CD4-positive, alpha-beta T cell treated with Interferon alpha-2 for 1 hour (primary cell): ENCODE measurements around the gene SHANK1.

Experiments used
- DNase-seq, 2 donors: peaks; one replicate each; pipeline ENCODE4 v3.0.0-alpha.2; 2020 to 2022

The SHANK1 gene

DNA sequence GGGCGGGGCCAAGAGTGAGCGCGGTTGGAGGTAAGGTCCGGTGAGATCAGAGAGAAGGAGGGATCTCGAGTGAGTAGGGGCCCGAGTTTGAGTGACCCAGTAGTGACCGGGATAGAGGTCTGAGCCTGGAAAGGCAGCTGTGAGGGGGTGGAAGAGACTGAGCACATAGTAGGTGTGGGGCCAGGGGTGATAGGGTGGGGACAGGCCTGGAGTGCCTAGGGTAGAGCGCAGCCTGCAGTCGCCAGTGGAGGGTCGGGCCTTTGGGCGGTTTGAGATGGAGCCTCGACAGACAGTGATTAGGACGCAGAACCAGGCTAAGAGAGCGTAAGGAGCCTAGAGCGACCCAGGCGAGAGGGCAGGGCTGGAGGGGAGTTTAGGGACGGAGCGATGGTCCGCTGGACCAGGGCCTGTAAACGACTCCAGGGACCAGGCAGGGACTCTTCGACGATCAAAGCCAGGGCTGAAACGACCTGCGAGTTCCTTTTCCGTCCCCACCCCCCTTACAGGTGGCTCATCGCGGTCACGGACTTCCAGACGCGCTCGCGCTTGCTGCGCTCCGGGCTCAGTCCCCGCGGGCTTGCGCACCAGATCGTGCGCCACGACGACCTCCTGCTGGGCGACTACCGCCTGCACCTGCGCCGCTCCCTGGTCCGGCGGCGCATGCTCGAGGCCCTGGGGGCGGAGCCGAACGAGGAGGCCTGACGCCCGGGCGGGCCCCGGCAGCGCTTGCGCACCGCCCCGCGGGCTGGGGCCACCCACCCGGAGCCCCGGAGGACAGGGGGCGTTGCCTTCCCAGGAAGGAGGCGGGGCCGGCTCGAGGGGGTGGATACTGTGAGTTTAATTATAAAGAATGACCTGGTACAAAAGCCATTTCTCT, 60.9 kb downstream of the SHANK1 start:
- DNase-seq, result peak; percentile 63 to 80

DNA sequence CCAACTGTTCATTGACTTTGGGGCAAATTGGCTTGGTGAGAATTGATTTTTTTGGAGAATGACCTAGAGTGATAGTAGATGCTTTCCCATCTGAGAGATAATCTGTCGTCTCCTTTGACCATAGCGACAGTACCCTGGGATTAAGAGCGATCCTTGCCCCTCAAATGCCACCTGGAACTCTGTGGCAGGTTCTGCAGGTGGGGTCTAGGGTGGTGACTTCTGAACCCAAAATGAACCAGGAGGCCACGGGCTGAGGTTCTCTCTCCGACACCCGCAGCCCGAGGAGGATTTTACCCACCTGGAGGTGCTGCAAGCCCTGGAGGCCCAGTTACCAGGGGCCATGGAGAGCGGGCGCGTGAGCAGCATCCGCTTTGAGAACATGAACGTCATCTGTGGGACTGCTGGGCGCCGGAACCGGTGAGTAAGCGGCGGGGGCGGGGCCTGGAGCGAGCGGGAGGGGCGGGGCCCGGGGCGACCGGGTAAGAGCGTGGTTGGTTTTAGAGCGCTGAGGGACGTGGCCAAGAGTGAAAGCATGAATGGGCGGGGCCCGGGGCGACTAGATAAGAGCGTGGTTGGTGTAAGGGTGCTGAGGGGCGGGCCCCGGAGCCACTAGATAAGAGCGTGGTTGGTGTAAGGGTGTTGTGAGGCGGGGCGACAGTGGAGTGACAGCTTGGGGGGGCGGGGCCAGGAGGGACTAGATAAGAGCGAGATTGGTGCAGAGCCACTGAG, 61.7 kb downstream of the SHANK1 start:
- DNase-seq, result peak; percentile 81 to 92

DNA sequence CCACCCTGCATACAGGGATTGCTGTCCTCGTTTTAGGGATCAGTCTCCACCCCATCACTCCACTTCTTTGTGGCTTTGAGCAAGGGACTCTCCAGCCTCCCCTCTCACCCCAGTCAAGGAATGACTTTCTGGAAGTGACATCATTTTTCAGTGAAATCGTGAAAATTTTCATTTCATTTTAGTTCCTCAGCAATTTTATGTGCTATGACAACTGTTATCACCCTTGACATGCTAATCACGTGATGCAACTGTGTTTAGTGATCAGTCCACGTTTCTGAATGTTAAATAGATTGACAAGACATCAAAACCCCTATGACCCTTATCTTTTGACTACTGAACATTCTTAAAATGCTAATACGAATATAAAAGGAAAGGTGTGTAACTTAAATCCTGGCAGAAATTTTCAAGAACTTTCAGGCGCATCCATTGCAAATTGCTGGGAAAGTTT, 62.4 kb downstream of the SHANK1 start:
- no peak for DNase-seq

DNA sequence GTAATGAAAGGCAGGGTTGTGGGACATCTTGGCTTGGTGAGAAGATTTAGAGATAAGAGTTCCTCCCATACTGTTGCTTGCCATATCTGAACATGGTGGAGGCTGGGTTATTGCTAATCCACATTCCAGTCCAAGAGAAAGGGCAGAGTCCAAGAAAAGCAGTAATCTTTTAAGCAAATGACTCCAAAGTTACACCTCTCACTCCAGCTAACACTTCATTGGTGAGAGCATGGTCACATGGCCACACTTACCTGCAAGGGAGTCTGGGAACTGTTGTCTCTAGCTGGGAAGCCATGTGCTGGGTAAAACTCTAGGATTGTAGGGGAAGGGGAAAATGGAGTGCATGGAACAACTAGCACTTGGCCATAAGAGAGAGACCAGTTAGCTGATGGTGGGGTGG, 64.7 kb downstream of the SHANK1 start:
- no peak for DNase-seq

DNA sequence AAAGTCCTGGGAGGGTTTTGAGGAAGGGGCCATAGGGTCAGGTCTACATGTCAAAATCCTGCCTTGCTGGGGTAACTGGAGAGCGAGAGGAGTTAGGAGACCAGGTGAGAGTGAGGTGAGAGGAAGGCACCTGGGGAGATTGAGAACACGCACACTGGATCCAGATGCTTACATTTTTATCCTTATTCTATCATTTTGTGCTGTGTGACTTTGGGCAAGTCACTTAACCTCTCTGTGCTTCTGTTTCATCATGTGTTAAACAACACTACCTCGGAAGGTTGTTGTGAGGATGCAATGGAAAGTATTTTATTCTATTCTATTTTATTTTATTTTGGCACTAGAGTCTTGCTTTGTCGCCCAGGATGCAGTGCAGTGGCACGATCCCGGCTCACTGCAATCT, 66.9 kb downstream of the SHANK1 start:
- DNase-seq, result no peak

DNA sequence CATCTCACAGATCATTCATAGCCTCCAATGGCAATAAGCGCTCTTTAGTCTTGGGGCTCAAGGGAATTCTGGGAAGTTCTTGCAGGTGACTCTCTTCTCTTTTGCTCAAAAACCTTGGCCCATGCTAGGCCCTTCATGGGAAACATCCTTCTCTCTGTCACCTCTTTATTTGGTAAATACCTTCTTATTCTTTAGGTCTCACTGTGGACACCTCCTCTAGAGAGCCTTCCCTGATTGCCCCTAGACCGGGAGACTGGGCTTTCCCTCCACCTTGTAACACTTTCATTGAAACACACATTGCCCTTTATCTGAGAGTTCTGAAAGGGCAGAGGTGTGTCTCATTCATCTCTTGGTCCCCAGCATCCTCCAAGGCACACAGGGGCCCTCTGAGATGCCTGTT, 68.4 kb downstream of the SHANK1 start:
- DNase-seq, result no peak

DNA sequence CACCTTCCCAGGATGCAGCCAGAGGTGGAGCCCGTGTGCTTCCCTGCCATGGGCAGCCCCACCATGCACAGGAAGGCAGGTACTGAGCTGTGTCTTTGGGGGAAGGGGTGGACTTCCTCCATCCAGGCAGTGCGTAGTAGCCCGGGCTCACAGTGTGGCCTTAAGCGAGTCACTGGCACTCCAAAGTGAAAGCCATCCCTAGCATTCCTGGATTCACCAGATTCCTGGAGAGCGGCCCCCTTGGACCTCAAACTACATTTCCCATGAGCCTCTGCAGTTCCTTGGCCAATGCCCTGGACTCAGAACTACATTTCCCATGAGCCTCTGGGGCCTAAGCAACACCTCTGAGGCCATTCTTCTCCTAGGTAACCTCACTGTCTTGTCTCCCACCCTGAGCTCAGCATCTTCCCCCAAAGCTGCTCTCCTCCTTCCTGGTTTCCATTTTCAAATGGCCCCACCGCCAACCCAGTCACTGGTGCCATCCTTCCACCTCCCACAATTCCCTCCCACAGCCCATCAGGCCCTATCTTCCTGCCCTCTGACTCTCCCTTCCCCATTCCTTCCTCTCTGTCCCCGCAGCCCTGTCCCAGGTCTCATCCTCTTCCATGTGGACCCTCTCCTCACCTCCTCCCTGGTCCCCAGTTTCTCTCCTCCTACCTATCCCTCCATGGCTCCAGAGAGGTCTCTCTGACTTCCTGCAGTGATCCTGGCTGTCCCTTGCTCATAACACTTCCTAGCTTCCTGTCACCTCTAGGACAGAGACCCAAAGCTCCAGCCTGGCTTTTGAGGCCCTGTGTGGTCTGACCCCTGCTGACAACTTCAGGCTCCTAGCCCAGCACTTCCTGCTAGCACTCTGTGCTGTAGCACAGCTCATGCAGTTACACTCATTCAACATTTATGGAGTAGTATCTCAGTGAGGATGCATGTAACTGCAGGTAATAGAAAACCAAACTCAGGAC, 69.9 kb downstream of the SHANK1 start, which contains the start of gene C19orf81:
C19orf81 (plus strand) TSS at position 13 of the 959 bp plus-strand sequence; CDS start at position 13, 0 bp downstream.
- no peak for DNase-seq

DNA sequence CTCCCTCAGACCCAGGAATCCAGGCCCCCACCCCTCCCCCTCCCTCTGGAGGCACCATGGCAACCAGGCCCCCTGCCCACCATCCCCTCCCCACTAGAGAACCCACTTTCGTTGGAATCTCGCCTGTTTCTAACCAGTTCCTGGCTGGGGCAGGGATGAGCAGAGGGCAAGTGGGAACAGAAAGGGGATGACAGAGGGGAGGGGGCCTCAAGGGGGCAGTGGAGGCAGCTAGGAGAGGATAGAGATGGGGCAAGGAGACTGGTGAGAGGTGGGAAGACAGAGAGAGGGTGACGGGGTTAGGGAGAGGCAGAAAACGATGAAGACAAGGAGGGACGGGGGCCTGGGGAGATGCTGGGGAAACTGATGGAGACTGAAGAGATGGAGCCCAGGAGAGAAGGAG, 70.9 kb downstream of the SHANK1 start:
- no peak for DNase-seq

DNA sequence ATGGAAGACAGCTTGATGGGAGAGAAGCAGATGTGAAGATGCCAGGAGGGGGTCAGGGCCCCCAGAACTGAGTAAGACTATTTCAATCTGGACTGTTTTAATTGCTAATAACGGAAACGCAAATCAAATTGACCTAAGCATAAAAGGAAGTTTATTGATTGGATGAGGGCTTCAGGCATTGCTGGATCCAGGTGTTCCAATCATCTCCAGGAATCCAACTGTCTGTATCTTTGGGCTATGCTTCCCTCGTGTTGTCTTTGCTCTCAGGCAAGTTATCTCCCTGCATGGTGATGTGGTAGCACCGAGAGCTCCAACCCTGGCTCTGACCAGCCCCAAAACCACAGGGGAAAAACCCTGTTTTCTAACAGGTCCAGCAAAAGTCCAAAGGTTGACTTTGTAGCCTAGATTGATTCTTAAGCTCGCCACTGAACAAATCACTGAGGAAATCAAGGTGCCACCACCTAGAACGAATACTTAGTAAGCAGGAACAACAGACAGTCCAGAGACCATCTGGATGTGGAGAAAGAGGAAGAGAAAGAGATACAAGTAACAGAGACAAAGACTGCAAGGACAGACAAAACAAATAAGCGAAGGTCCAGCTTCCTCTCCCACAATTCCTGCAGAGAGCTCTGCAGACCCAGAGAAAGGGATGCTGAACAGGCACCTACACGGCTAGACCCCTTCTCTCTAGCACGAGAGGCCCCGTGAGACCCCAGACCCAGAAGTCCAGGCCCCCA, 71.6 kb downstream of the SHANK1 start:
- no peak for DNase-seq

DNA sequence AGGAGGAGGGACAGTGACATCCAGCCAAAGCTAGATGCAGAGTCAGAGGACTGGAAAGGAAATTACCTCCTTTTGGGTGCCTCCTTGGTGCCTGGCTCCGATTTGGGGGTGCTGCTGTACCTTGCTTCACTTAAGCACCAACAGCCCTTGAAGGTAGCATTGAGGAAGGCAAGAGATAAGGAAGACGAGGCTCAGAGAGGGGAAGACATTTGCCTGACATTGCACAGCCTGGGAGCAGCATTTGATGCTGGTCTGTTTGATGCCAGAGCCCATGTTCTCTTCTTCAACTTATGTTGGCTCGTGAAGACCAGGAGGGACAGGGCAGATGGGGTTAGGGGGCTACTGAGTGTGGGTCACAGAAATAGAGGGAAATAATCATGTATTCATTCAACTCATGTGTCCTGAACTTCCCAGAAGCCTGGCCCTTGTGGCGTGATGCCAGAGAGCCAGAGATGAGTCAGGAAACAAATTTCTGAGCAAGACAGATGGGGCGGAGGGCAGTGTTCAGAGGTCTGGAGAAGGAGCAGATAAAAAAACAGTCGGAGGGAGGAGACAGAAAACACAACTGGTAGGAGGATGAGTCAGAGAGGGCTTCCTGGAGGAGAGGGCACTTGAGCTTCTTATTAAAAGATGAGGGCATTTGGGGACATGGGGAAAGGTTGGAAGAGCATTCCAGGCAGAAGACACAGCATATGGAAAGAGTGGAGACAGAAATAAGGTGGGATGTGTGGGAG, 73.4 kb downstream of the SHANK1 start:
- no peak for DNase-seq

DNA sequence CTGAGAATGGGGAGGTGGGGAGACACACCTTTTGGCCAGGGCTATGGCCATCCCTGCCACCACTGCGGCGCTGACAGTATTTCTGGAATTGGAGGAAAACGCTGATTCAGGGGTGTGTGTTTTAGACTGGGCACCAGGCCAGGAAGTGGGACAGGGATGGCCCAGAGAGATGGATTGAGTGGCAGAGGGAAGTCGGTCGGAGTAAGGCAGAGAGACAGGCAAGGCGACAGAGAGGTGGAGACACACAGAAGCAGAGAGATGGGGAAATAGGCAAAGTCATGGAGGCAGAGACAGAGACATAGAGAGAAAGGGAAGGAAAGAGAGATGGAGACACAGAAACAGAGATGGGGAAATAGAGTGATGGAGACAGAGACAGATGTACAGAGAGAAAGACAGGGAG, 74.5 kb downstream of the SHANK1 start:
- DNase-seq, result no peak

DNA sequence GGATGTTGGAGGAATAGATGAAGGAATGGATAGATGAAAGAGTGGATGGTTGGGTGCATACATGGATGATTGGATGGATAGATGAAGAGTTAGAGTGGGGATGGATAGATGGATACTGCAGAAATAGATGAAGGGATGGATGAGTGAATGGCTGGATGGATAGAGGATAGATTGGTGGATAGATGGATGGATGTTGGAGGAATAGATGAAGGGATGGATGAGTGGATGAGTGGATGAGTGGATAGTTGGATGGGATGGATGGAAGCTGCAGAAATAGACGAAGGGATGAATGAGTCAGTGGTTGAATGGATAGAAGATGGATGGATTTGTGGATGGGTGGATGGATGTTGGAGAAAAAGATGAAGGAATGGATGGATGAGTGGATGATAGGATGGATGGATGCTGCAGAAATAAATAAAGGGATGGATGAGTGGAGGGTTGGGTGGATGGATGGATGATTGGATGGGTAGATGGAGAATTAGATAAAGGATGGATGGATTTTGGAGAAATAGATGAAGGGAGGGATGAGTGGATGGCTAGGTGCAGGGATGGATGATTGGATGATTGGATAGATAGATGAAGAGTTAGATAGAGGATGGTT, 75.2 kb downstream of the SHANK1 start:
- DNase-seq, result no peak

DNA sequence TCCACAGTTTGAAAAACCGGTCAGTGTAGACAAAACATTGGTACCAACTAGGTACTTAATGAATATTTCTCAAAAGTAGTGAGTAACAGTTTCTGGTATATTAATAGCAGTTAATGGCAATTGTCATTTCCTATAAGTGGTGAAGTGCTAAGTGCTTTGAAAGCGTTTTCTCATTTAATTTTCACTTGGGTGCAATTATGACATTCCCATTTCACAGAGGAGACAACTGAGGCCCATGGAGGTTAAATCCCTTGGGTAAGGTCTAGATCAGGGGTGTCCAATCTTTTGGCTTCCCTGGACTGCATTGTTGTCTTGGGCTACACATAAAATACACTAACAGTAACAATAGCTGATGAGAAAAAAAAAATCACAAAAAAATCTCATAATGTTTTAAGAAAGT, 79.2 kb downstream of the SHANK1 start:
- DNase-seq, result no peak

DNA sequence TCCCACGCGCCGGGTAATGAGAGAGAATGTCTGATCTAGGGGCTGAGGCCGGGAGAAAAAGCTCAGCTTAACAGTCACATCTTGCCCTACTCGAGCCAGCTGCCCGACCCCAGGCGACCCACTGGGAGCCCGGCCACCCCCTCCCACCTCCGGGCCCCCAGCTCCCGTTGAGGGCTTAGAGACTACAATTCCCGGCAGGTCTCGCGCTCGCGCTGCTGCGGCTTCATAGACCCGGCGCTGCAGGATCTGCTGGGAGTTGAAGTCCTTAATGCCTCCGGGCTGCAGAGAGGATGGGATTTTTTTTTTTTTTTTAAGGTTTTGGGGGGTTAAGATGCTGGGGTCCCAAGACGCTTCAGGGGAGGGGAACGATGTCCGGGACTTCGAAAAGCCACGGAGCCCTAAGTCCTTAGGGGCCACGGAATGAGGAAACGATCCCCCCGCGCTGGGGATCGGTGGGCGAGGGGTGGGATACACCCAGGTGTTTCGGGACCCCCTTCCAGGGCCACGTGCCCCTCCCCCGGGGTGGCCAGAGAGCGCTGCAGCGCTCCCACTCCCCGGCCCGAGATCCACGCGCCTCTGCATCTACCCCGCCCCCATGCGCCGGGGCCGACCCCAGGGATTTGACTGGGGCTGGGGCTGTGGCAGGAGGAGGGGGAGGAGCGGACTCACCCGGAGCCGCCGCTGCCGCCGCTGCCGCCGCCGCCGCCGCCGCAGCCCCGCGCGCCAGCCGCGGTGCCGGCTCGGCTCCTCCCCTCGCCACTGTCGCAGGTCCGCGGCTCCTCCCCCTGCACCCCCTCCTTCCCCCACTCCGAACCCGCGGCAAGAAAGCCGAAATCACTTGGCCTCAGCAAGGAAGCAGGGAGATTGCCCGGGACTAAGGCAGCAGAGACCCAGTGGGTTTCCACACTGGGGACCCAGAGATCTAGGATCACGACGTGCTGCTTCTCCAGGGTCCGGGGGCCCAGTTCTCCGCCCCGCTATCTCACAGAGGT, 80.2 kb downstream of the SHANK1 start, which contains the start of gene SYT3:
SYT3 (minus strand) TSS at position 761 of the 992 bp plus-strand sequence. CDS start 2,470 bp downstream, outside the sequence.
- peak; percentile 41 to 45 for DNase-seq

DNA sequence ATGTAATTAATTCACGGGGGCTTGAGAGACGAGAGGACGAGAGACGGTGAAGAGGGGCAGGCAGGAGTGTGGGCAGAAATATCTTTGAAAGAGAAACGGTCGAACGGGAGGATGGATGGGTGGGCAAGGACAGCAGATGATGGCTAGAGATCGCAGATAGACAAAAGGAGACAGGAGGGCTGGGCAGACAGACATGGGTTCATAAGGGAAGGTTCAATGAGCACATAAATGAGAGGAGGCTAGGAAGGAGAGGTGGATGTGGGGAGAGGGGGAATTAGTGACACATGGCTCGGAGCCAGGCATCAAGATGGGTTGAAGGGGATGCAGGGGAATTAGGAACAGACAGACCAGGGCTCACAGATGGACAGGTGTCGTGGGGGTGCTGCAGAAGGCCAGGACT, 81.0 kb downstream of the SHANK1 start:
- no peak for DNase-seq

DNA sequence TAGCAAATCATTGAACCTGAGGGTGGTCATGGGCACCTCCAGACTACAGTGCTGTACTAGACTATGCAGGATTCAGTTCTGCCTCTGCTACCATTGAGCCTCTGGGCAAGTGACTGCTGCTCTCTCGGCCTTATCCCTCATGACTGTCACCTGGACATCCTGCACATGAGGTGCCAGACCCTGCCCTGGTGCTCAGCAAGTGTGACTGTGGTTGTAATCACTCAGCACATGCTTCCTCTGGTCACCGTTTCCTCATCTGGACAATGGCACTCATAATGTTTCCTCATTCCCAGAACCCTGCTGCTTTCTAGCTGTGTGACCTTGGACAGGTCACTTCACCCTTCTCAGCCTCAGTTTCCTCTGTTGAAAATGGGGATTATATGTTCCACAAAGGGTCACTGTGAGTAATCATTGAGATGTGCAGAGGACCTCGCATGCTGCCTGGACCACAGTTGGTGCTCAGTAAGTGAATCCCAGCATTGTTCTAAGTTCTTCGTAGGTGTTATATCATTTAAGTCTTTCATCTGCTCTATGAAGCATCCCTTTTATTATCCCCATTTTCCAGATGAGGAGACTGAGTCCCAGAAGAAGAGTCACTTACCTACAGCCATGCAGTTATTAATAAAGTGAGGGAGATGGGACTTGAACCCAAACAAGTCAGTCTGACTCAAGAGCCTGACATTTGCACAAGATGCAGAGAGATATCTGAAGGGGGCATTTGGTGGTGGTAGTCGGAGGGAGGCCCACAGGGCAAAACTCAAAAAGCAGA, 83.1 kb downstream of the SHANK1 start:
- no peak for DNase-seq

DNA sequence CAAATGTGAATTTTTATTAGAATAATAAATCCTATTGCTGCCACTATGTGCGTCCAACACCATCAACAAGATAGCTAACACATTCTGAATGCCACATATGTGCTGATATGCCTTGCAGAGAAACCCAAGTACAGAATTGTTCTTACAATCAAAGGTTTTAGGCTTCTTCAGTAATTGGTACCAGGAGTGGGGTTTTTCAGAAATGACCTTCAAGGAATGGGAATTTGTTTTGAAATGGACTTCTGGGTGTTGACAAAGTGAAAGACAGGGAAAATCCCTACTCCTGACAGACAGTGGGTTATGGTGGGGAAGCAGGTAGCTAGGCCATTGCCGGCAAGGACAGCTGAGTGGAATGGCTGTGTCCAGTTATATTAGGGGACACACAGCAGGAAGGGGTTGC, 85.6 kb downstream of the SHANK1 start:
- DNase-seq, result no peak

DNA sequence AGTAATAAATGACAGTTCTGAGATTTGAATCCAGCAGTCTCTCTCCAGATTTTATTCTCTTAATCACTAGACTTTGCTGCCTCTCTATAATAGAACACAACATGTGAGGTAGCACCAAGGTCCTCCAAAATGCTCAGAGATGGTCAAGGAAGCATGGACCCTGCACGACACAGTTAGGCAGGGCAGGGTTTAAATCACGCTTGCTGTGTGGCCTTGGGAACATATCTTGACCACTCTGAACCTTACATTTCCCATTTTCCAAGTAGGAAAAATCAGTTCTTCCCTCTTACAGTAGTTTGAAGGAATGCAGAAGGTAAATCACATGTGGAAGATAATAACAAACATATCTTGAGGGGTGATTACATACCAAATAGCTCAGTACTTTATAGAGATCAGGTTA, 86.2 kb downstream of the SHANK1 start:
- DNase-seq, result no peak
